Fibroblast of skin of right quadriceps (primary cell): ENCODE data around the gene EREG.

Source experiments
- DNase-seq: peaks from one replicate; pipeline ENCODE4 v3.0.0-alpha.2; 2013

The EREG gene

DNA sequence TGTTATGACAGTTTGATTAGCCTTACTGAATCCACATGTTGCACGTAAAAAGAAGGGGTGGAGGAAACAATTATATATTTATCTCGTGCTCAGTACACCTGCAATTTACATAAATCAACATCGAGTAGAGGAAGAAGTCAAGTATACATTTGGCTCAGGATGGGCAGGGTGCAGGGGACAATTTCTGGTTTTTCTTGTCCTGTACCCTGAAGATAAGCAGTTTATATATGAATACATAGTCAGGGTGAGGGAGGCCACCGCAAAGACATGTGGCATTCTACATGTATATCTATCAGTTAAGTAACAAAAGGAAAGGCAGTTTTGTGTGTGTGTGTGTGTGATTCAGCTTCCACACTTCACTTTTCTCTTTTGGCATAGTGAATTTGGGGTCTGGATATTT, 11.1 kb upstream of the EREG start:
- DNase-seq = no peak

DNA sequence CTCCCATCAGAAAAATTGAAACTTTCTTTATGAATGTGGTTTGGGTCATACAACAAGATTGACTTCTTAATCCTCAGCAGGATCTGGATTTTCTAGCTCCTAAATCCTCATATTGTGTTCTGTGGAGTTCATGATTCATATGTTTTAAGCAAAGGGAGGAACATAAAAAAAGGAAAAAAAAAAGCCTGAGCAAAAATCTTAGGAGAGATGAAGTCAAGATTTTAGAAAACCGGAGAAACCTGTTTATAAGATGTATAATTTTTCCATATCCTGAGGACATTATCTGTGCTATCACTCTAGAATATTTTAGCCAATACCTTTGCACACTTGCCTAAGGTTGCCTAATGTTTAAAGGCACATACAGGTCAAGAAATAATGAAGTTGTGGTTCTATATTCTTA, 7.0 kb upstream of the EREG start:
- DNase-seq = no peak

DNA sequence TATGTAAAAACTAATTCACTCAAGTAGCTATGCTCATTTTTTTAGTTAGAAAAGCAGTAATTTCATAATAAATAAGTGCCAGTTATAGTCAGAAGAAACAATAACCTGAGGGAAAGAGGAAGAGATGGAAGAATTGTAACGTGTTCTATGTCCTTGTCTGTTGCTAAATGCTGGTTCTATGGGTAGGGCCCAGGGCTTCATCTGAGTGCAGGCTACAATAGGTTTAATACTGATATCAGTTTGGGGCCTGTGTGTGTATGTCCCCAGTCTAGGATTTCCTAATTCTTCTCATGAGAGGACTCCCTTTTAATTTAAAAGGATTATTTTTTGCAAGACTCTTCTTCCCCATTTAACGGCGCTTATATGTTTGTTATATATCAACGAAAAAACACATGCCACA, 3.3 kb upstream of the EREG start:
- DNase-seq = no peak

DNA sequence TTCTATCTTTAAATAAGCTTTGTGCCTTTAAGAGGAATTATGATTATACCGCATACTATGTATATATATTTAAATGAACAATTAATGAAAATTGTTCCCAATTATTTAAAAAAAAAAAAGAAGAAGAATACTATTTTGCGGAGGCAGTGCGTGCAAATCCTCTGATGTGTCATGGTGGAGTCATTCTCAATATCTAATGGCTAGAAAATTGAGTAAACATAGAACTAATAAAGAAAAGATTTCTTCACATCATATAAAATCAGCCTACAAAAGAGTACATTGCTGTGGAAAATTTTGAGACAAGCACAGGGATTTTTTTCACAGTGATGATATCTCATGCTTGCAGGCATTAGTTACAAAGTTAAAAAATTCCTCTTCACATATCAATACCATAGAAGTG, 2.6 kb upstream of the EREG start:
- no peak for DNase-seq

DNA sequence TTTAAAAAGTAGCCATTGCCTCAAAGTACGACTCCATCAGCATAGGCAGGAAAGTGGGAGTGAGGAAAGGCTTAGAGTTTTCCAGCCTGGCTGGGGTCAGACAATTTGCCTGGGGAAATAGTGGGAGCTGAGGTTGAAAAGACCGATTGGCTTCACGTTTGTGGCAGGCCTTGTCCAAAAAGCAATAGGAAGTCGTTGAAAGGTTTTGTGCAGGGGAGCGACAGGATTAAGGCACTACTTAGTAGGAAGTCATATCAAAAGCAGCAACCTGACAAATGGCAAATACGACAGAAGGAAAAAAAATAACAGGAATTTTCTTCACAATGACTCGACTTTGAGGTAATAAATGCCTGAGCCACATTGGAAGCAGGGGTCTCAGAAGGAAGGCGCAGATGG, 691 bp upstream of the EREG start:
- DNase-seq = no peak

DNA sequence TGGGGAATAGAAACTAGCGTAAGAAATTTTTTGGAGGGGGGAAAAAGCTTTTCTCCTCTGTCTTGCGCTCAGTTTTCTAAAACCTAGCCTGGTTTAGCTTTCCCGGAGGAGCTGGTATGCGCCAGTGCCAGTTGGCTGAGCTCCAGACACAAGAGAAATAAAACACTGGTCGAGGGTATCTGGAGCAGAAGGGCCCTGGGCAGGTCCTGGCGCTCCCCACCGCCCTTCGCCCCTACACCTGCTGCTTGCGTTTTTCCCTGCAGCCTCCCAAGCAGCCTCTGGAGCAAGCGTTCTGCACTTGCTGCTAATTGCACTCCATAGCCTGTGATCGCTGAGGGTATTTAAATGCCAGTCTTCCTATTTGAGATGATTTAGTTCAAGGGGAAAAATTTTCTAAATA, 816 bp downstream of the EREG start:
- DNase-seq = peak; percentile 1

DNA sequence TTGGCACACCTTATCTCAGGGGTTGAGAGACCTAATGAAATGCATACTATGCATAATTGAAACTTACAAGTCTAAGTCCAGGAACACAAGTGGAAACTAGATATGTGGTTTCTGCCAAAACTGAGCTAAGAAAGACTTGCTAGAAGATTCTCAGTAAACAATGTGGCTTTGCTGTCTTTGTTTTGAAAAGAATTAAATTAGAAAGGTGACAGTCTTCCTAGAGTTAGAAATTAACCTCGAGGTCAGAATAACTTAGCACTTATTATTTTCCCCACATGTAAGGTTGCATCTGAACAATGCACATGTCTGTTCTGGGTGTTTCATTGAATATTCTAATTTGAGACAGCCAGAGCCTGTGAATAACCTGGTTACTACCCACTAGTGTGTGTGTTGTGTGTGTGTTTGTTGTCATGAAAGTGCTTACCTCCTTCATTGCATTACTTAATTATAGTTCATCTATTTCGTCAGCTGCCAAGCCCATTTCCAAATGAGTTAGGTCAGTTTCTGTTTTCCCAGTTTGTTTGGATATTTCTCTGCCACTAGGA, 1.5 kb downstream of the EREG start:
- no peak for DNase-seq

DNA sequence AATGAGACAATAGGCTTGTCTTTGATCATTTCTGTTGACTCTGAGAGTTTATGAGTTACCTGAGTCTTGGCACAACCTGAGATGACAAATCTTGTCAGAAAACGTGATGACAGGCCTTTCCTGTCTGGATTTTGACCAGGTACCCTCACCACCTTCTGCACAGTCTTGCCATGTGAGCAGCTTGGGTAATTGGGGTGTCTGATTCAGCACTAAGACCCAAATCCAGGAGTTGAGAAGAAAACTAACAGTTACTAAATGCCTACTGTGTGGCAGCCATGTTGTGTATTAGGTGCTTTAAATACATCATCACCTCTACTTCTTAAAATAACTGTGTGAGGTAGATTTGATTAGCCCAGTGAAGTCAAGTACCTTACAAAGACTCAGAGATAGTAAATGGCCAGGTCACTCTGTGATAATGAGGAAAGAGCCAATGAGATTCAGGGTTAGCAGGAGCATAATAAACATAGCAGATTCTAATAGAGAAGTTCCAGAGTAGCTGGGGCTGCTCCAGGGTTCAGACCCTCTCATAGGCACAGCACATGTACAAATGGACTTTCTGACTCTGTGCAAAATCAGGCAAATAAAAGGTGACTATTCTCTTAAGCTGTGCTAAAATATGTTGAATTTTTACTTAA, 2.8 kb downstream of the EREG start:
- no peak for DNase-seq

DNA sequence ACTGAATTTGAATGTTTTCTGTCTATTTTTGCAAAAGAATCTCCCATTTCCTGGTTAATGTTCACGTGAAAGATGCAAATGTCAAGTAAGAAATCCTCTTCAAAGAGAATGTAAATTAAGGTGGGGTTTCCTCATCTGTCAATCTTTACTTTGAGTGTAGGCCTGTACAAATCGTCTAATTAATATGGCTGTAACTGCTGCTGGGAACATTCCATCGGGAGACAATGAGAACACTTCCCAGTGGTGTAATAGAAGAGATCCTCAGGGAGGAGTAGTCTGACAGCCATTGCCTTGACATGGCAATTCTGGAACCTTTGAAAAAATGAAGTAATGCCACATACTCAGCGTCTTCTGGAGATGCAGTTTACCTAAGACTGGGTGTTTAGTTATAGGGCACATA, 3.7 kb downstream of the EREG start:
- no peak for DNase-seq

DNA sequence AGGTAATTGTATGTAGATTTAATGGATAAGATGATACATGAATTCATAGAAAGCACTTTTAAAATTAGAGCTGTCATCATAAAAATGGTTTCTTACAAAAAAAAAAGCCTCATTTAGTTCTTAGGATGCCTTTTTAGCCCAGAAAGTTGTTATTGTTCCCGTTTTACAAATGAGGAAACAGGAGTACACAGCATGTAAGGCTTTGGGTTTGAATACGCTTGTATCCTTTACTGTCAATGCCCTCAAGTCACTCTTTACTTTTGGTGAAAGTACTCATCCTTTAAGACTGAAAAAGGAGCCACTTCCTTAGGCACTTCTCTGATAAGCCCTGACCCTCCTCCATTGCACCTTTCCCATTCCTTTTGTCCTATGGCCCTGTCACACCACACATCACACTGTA, 4.9 kb downstream of the EREG start:
- DNase-seq = no peak

DNA sequence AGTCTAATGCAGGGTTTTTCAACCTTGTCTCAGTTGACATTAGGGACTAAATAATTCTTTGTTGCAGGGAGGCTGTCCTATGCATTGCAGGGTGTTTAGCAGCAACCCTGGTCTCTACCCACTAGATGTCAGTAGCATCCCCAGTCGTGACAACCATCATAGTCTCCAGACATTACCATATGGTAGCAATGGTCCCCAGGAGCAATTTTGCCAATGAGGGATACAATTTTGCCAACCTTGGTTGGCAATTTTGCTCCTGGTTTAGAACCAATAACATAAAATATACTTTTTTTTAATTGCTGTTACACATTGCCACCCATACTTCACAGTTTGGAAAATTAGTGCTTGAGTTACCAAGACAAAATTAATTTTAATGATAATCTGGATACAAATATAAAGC, 6.0 kb downstream of the EREG start:
- DNase-seq = peak; percentile 55

DNA sequence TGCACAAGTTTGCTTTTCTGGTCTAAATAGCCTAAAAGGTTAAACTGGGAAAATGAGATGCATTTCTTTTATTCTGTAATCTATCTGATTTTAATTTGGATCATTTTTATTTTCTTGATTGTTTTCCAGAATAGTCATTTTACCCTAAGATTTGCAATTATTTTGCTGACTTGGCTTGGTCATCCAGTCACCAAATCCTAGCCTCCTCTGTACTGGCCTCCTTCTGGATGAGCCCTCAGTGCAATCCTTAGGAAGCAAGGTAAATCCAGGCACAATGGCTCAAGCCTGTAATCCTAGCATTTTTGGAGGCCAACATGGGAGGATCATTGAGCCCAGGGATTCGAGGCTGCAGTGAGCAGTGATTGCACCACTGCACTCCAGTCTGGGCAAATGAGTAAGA, 9.2 kb downstream of the EREG start:
- no peak for DNase-seq

DNA sequence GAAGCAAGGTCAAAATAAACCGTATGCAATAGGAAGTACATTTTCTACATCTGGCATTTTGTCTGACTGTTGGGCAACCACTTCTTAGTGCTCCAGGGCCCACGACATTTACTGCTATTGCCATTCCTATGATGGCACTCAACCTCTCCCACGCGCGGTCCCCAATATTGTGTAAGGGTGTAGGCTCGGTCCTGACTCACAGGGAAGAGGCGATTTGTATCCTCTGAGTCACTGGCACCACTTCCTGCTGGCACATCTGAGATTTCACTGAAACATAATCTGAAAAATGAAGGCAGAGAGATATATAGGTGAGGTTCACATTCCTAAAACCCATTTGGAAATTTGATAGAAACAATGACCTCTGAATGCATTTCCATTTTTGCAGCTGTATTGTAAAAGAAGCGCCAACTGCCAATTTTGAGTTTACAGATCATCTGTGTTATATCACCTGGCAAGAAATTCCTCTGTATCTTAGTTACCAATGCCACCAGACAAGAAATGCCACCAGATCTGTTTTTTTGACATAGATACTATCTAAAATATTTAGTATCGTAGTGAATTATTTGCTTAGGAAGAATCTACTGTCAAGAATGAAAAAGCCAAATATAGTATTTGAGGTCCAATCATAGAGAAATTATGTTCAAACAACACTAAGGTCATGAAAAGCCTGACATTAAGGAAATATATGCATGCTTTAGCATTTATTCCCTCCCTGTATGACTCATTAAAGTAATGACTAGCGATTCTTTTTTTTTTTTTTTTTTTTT, 9.8 kb downstream of the EREG start:
- peak; percentile 66 for DNase-seq

DNA sequence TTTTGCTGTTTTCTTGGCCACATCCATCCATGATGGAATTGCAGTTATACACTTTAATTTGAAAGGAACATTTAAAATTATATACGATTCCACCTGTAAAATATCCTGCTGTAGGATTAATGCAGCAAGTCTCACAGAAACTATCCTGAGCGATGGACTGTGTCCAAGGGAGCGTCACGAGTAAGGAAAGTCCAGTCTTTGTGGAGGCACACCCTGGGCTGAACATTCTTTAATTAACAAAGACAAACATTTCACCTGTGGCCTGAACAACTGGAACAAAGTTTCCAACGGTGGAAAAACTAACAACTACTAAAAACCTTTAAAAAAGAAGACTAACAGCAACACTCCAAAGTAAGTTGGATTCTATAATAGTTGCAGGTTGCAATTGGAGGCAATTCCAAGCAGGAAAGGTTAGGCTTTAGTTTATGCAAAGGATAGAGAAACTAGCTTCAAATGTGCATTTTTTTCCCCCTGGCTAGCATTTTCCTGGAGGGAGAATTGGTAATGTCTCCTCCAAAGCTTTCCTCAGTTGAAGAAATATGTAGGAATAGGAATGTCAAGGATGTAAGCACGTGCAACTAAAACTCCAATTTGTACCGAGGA, 11.0 kb downstream of the EREG start:
- DNase-seq = no peak

DNA sequence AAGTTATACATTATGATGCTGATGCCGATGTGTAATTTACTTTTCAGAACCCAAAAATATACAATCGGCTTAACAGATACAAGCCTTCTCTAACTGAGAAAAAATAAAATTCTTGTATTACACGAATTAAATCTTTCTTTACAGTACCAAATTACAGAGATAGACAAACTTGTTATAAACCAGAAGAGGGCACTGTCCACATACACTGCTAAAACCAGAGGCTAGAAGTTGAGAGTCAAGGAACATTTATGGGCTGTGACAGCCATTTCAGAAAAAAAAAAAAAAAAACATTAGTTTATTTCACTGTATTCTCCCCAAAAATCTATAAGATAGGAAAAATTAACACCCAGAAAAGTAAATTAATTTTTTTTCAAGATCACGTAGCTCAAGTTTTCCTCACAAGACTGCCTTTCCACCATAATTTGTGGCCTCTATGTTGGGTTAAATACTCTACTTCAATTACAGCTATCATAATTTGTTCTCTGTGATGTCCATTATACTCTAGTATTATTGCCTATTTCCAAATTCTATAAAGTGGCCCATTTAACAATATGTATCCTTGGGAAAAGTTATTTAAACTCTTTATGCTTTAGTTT, 12.0 kb downstream of the EREG start:
- peak; percentile 56 for DNase-seq

DNA sequence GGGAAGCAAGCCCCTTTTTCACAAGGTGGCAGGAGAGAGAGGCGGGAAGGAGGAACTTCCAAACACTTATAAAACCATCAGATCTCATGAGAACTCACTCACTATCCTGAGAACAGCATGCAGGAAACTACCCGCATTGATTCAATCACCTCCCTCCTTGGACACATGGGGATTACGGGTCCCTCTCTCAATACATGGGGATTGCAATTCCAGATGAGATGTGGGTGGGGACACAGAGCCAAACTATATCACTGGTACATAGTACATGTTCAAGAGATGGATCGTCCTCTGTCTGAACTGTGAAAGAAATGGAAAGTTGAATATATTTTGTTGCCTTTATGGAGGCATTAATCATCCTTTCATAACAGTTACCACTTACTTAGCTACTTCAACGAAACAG, 12.8 kb downstream of the EREG start:
- DNase-seq = no peak

DNA sequence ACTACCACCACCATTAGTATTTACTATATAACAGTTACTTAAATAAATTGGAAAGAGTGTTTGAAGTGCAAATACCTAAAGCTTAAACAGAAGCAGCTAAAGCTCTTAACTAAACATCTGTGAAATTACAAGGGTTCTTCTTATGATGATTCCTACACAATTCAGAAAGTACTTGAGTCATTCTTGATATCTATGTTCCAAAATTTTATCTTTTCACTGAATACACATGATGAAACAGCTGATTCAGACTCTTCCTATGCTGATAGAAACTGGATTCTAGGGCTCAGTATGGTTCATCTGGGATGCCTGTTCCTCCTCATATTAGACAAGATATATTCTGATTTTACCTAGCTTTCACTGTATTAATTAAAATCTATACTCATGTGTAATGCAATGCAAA, 13.6 kb downstream of the EREG start:
- no peak for DNase-seq

DNA sequence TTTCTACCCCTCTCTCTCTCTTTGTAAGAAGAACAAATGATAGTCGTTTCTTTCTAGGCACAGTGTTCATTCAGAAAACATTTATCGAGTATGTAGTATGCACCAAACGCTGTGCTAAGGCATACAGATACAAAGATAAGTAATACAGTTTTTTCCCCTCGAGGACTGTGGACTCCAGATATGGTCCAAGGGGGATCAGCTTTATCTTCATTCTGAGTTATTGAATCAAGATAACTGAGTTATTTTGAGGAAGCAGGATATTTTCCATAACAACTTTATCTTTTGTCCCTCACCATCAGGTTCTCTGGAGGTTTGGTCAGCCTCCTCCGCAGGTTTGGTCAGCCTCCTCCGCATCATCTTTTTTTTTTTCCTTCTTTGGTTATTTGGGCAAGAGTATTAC, 15.0 kb downstream of the EREG start:
- no peak for DNase-seq

DNA sequence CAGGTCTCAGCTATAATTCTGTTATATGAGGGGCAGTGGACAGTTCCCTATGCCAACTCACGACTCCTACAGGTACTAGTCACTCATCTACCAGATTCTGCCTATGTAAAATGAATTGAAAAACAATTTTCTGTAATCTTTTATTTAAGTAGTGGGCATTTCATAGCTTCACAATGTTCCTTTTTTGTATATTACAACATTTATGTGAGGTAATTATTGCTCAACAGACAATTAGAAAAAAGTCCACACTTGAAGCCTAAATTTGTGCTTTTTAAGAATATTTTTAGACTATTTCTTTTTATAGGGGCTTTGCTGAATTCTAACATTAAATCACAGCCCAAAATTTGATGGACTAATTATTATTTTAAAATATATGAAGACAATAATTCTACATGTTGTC, 20.4 kb downstream of the EREG start:
- DNase-seq = no peak

DNA sequence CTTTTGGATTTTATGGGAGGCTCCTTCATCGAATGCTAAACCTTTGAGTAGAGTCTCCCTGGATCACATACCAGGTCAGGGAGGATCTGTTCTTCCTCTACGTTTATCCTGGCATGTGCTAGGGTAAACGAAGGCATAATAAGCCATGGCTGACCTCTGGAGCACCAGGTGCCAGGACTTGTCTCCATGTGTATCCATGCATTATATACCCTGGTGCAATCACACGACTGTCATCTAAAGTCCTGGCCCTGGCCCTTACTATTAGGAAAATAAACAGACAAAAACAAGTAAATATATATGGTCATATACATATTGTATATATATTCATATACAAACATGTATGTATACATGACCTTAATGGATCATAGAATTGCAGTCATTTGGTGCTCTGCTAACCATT, 21.2 kb downstream of the EREG start:
- DNase-seq = no peak

DNA sequence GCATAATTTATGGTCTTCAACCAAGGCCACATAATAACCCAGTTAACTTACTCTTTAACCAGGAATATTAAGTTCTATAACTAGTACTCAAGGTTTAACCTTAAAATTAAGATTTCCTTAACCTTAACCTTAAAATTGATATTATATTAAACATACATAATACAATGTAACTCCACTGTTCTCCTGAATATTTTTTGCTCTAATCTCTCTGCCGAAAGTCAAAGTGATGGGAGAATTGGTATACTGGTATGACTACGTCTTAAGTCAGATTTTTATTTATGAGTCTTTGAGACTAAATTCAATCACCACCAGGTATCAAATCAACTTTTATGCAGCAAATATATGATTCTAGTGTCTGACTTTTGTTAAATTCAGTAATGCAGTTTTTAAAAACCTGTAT, 22.8 kb downstream of the EREG start:
- DNase-seq = no peak

DNA sequence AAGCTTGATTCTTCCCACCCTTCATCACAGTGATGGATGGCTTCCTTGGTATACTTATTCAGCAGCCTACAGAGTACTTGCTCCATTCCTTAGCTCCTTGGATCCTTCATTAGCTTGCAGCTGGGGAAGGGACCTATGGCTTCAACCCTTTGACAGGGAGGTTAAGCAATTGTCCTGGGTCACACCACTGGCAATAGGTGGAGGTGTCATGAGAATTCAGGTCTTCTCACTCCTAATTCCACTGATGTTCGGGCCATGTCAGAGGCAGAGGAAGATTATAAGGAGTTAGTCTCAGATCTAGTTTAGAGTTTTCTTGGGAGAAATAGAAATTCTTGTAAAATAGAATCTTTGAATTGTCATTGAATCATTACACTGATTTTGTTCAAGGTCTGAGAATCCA, 24.5 kb downstream of the EREG start:
- DNase-seq = no peak

DNA sequence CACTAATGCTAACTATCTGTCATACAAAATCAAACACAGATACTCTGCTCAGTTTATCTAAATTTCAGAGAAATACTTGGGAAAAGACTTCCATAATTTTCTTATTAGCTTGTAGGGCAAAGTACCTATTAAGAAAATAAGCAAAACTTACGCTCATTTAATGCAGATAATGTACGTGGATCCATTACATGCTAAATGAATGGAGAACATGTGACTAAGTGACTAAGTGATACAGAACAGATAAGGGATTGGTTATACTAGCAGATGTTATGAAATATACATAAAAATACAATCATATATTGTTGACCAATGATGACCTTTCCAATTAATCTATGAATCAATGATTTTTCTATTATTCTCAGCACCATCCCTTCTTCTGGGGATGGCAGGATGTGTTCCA, 25.7 kb downstream of the EREG start:
- no peak for DNase-seq

DNA sequence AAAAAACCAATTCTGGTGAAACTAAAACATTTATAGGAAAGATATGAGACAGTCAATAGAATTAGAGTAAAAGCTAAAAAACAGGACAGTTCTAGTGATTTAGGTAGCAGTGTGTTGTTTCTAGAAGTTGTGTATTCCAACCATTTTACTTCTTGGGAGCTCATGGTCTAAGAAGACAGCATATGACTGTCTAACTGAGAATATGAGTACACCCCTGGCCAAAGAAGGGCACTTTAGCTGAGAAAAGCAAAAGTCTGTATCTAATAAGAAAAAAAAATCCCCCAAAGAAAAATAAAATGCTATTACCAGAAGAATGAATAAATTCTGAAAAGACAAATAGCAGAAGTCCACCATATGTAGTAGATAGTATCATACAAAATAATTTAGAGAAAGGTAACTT, 26.4 kb downstream of the EREG start:
- no peak for DNase-seq
